OCI-LY7 (cell line): ENCODE results near the gene AOX1. TPM values are rescaled to one million over a fixed set of nuclear protein-coding genes. Genes with fewer than 3 reads are reported as not detected.

ENCODE experiments used
- BruUV-seq: library from RNA; stranded (reverse); fragments of 400-500 nt; replicated peaks from 2 replicates; lab custom pipeline; 2021; lab: Mats Ljungman, UMichigan
- CTCF ChIA-PET: fragments of 300-600 bp; sonication (Branson Sonifier 250); formaldehyde crosslinking; loops from one replicate; lab custom pipeline; 2022; ENCODE audit warnings: antibody characterized with exemption; ENCODE audit not compliant: unreplicated experiment; lab: Charles Lee
- POLR2A ChIA-PET: fragments of 300-600 bp; sonication (Branson Sonifier 250); formaldehyde crosslinking; loops from one replicate; lab custom pipeline; 2022; ENCODE audit warnings: antibody characterized with exemption; lab: Charles Lee
- DNase-seq: peaks from one replicate; pipeline ENCODE4 v3.0.0-alpha.2; 2015; ENCODE audit warnings: low spot score
- H2AFZ ChIP-seq: fragments of 200-600 bp; sonication (generic), shearing (Covaris generic); 2 replicates; pipeline ENCODE4 v1.6.1; 2014; ENCODE audit warnings: mild to moderate bottlenecking, antibody characterized with exemption, low read length, moderate library complexity
- H3K27ac ChIP-seq: fragments of 200-600 bp; sonication (generic); 2 replicates; pipeline ENCODE4 v1.5.1; 2014; ENCODE audit warnings: mixed run types, low read depth, mild to moderate bottlenecking, moderate library complexity, low read length, inconsistent platforms; ENCODE audit not compliant: poor library complexity, severe bottlenecking
- H3K36me3 ChIP-seq: fragments of 200-600 bp; sonication (generic); 2 replicates; pipeline ENCODE4 v1.6.1; 2014; ENCODE audit warnings: mild to moderate bottlenecking, antibody characterized with exemption, low read length, moderate library complexity, mixed read lengths; ENCODE audit not compliant: insufficient read depth
- H3K4me1 ChIP-seq: fragments of 200-600 bp; sonication (generic); 2 replicates; pipeline ENCODE4 v1.5.1; 2014; ENCODE audit warnings: mild to moderate bottlenecking, low read length; ENCODE audit not compliant: insufficient read depth, poor library complexity, severe bottlenecking
- H3K4me2 ChIP-seq: fragments of 200-600 bp; sonication (generic); 2 replicates; pipeline ENCODE4 v1.6.1; 2014; ENCODE audit warnings: mild to moderate bottlenecking, low read length
- H3K4me3 ChIP-seq: fragments of 200-600 bp; sonication (generic); 2 replicates; pipeline ENCODE4 v1.5.1; 2014; ENCODE audit warnings: mild to moderate bottlenecking, low read depth, low read length; ENCODE audit not compliant: poor library complexity, severe bottlenecking
- H3K79me2 ChIP-seq: fragments of 200-600 bp; sonication (generic); 2 replicates; pipeline ENCODE4 v1.6.1; 2016; ENCODE audit warnings: low read depth, mild to moderate bottlenecking, low read length, moderate library complexity, mixed read lengths; ENCODE audit not compliant: insufficient read depth
- H3K9me2 ChIP-seq: fragments of 200-600 bp; sonication (generic); 2 replicates; pipeline ENCODE4 v1.6.1; 2016; ENCODE audit warnings: mild to moderate bottlenecking, low read length, mixed read lengths; ENCODE audit not compliant: insufficient read depth
- H3K9me3 ChIP-seq: fragments of 200-600 bp; sonication (generic); 2 replicates; pipeline ENCODE4 v1.6.1; 2014; ENCODE audit warnings: mild to moderate bottlenecking, mixed run types, low read length, mixed read lengths
- H4K20me1 ChIP-seq: fragments of 200-600 bp; sonication (generic); 2 replicates; pipeline ENCODE4 v1.6.1; 2014; ENCODE audit warnings: mild to moderate bottlenecking, antibody characterized with exemption, low read length, moderate library complexity, mixed read lengths; ENCODE audit not compliant: insufficient read depth
- EZH2phosphoT487 ChIP-seq: fragments of 200-600 bp; sonication (generic); IDR thresholded peaks from 2 replicates; pipeline ENCODE4 v1.6.1; 2018; ENCODE audit warnings: low read depth, borderline replicate concordance, mild to moderate bottlenecking, mixed run types, antibody characterized with exemption, low read length, moderate library complexity, mixed read lengths
- intact Hi-C: fragments of 100-400 bp; cut with micrococcal nuclease; formaldehyde crosslinking; loops from one replicate; pipeline ENCODE4 v1.10.0; 2022; ENCODE audit not compliant: unreplicated experiment
- total RNA-seq, 2 experiments: library from RNA; depleted of rRNA in 1 of 2; stranded (reverse); fragments of >200 nt in 1 of 2; shearing (Covaris generic) in 1 of 2; gene quantifications; 2 replicates each; pipeline ENCODE4 v1.2.3, GENCODE V29; 2014 to 2022
- TF ChIP-seq, protein P1 (sequence below): fragments of 200-600 bp; sonication (generic); conservative IDR thresholded peaks from 2 replicates; pipeline ENCODE4 v1.5.1; 2014; ENCODE audit warnings: mild to moderate bottlenecking, antibody characterized with exemption, low read length, moderate library complexity, mixed read lengths

The AOX1 gene
- total RNA-seq, 2 experiments from 2014 or later, result 0.06 TPM; not detected in 1

DNA sequence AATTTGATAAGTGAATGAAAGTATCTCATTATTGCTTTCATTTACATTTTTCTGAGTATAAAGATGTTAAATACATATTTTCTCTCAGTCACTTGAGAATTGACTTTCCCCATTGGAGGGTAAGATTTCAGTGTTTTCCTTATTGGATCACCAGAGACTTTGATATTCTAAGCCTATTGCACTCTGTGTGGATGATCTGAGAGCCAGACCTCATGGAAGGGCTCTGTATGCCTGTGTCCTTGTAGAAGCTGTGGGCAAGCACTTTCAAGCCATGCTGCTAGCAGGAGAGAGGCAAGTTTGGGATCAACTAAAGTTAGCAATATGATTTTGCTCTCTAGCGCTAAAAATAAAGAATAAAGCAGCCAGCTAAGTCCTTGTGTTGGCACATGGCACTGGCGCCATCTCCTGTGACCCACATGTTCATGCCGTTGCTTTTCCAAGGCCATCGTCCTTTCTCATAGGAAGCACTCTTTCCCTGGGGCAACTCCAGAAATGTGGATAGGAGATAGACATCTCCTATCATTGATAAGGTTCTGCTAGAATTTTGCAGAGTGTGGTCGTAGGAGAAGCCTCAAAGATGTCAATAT, 72.6 kb downstream of the AOX1 start:
- no TSS peak for BruUV-seq
- CTCF ChIA-PET, result no interaction called here
- no peak for DNase-seq
- Histone ChIP-seq H3K9me3 (no peaks in the 10 kb centered on the region), H3K4me1 (peaks cover 9% of the 10 kb centered on the region), H4K20me1 (no peaks in the 10 kb centered on the region), H3K4me2 (no peak overlapping the region), H3K4me3 (no peak overlapping the region), H3K36me3 (no peaks in the 10 kb centered on the region), H3K79me2 (no peaks in the 10 kb centered on the region), H2AFZ (peak overlapping the region; percentile 20; the same call in 1 of the 2 replicates), H3K27ac (no peak overlapping the region), H3K9me2 (no peaks in the 10 kb centered on the region)
- intact Hi-C loops, result no loop called here
- POLR2A ChIA-PET, result no interaction called here
- TF ChIP-seq, protein P1, sequence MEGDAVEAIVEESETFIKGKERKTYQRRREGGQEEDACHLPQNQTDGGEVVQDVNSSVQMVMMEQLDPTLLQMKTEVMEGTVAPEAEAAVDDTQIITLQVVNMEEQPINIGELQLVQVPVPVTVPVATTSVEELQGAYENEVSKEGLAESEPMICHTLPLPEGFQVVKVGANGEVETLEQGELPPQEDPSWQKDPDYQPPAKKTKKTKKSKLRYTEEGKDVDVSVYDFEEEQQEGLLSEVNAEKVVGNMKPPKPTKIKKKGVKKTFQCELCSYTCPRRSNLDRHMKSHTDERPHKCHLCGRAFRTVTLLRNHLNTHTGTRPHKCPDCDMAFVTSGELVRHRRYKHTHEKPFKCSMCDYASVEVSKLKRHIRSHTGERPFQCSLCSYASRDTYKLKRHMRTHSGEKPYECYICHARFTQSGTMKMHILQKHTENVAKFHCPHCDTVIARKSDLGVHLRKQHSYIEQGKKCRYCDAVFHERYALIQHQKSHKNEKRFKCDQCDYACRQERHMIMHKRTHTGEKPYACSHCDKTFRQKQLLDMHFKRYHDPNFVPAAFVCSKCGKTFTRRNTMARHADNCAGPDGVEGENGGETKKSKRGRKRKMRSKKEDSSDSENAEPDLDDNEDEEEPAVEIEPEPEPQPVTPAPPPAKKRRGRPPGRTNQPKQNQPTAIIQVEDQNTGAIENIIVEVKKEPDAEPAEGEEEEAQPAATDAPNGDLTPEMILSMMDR, result no peak
- TF ChIP-seq EZH2phosphoT487, result no peak

DNA sequence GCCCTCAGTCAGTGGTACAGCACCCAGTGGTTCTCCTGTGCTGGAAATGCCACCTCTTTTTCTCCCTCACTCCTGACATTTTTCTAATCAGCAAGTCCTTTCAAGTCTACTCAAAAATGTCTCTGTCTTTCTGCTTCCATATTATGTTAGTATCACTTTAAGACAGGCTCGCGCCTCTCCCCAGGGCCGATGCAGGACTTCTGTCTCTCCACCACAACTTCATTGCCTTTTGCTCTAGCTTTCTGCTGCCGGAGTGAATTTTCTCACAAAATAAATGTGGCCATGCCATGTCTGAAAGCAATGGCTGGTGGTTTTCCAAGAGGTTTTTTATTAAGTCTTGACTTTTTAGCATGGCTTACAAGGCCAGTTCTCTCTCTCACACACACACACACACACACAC, 73.6 kb downstream of the AOX1 start:
- intact Hi-C loops, result no loop called here
- Histone ChIP-seq H3K4me1 (peaks cover 9% of the 10 kb centered on the region), H3K4me2 (no peak overlapping the region), H3K9me2 (no peaks in the 10 kb centered on the region), H3K36me3 (no peaks in the 10 kb centered on the region), H3K79me2 (no peaks in the 10 kb centered on the region), H3K27ac (no peak overlapping the region), H2AFZ (peak overlapping the region; percentile 20; the same call in 1 of the 2 replicates), H3K4me3 (no peak overlapping the region), H3K9me3 (no peaks in the 10 kb centered on the region), H4K20me1 (no peaks in the 10 kb centered on the region)
- ChIA-PET CTCF (no interaction called here), POLR2A (no interaction called here)
- DNase-seq, result no peak
- TF ChIP-seq EZH2phosphoT487, result no peak
- TF ChIP-seq, protein P1, result no peak
- BruUV-seq, result no TSS peak

DNA sequence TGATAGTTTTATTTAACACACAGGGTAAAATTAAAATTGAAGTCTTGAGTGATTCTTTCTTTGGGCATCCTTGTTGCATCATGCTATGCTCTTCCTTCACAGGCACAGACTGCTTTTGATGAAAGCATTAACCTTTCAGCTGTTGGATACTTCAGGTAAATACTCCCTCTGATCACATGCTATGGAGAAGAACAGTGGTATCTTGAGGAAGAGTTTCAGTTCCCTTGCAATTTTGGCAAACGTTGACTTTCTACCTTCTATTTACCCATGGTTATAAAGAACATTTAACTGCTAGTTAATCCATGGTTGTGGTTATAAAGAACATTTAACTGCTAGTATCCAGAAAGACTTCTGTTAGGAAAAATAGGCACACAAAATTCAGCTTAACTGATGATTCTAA, 75.7 kb downstream of the AOX1 start:
- POLR2A ChIA-PET, result no interaction called here
- Histone ChIP-seq H4K20me1 (no peaks in the 10 kb centered on the region), H3K36me3 (no peaks in the 10 kb centered on the region), H3K9me2 (no peaks in the 10 kb centered on the region), H2AFZ (no peak overlapping the region), H3K27ac (no peak overlapping the region), H3K9me3 (no peaks in the 10 kb centered on the region), H3K4me2 (no peak overlapping the region), H3K4me1 (peaks cover 9% of the 10 kb centered on the region), H3K79me2 (no peaks in the 10 kb centered on the region), H3K4me3 (no peak overlapping the region)
- TF ChIP-seq EZH2phosphoT487, result no peak
- TF ChIP-seq, protein P1, result no peak
- CTCF ChIA-PET, result interaction anchor here (0.6 kb wide), 1 partner anchor 142 kb away, joined by 3 read pairs; no protein-coding TSS in a partner anchor
- no peak for DNase-seq
- no TSS peak for BruUV-seq
- intact Hi-C loops, result no loop called here
